ENCODE measurements around the gene IL22.

- no peak for TF ChIP-seq CTCF (IDR thresholded peaks at IDR 0.05)
- no peak for TF ChIP-seq EP300 (IDR thresholded peaks at IDR 0.05)
Measured at GRCh38 chr12:68240975-68241374, 12.4 kb downstream of the IL22 start.
